Hematopoietic multipotent progenitor cell treated with erythropoietin and hydrocortisone succinate and interleukin-3 and kit ligand, for 8 days (in vitro differentiated cells): Measurements from ENCODE around the gene TPBG.
"Not testable (repeated sequence)": the region's sequence is repeated elsewhere in the genome, so short reads cannot be mapped to it uniquely, and the experiment has no call there.

Source experiments
- DNase-seq: peaks from one replicate; pipeline ENCODE4 v3.0.0-alpha.2; 2015

Gene TPBG

GRCh38 chr6:82380566-82381185 is 17.1 kb downstream of the TPBG start:
- no peak for DNase-seq

GRCh38 chr6:82381278-82381677 is 17.7 kb downstream of the TPBG start:
- no peak for DNase-seq

- DNase-seq: no peak
Observed at GRCh38 chr6:82385102-82385501, 21.5 kb downstream of the TPBG start.

GRCh38 chr6:82385546-82385945 is 21.9 kb downstream of the TPBG start:
- no peak for DNase-seq

- no peak for DNase-seq
Observed at GRCh38 chr6:82385961-82386360, 22.3 kb downstream of the TPBG start.

- DNase-seq: not testable (repeated sequence)
Observed at GRCh38 chr6:82394770-82395169, 31.2 kb downstream of the TPBG start.

GRCh38 chr6:82396964-82397751 is 33.5 kb downstream of the TPBG start:
- no peak for DNase-seq

- no peak for DNase-seq
Observed at GRCh38 chr6:82397962-82398692, 34.5 kb downstream of the TPBG start.

- no peak for DNase-seq
Observed at GRCh38 chr6:82408952-82409431, 45.4 kb downstream of the TPBG start.

GRCh38 chr6:82410151-82410648 is 46.6 kb downstream of the TPBG start:
- DNase-seq: no peak

GRCh38 chr6:82413868-82414267 is 50.3 kb downstream of the TPBG start:
- no peak for DNase-seq

- DNase-seq: no peak
Observed at GRCh38 chr6:82415820-82416219, 52.2 kb downstream of the TPBG start.

GRCh38 chr6:82416346-82416745 is 52.7 kb downstream of the TPBG start:
- DNase-seq: no peak
